Measurements from ENCODE around the gene CALN1.

DNA sequence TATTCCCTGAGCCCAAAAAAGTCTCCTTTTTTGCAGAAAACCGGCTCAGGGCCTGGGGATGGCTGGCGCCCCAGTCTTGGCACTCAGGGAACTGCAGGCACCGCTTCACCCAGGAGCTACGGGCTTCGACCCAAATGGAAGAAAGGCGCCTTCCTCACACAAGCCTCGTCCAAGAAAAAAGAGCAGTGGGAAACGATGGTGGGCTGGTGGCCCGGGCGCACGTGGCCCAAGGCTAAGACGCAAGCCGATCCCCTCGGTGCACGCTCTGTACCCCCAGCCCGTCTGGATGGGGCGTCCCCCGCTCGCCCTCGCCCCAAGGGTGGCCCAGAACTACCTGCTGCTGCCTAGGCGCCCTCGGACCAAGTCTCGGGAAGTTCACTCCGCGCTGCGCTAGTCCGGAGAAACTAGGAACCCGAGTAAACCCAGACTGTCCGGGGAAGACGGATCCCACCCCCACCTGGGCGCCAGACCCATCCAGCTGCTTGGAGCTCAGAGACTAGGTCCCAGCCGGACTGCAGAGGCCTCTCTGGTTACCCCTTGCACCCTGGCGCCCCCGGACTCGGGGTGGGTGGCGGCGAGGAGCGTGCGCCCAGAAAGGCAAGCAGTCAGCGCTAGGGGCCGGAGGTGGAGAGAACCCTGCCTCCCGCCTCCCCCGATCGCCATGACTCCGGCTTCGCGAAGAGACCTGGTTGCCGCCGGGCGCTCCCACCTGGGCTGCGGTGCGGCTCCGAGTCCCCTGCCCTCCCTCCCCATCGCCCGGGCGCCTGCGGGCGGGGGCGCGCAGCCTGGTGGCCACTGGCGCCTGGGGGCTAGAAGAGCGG, 76.4 kb downstream of the CALN1 start:
- no peak for TF ChIP-seq EZH2 (IDR thresholded peaks at IDR 0.05; ENCODE audit: borderline replicate concordance, low read length)
- TF ChIP-seq, protein P1, sequence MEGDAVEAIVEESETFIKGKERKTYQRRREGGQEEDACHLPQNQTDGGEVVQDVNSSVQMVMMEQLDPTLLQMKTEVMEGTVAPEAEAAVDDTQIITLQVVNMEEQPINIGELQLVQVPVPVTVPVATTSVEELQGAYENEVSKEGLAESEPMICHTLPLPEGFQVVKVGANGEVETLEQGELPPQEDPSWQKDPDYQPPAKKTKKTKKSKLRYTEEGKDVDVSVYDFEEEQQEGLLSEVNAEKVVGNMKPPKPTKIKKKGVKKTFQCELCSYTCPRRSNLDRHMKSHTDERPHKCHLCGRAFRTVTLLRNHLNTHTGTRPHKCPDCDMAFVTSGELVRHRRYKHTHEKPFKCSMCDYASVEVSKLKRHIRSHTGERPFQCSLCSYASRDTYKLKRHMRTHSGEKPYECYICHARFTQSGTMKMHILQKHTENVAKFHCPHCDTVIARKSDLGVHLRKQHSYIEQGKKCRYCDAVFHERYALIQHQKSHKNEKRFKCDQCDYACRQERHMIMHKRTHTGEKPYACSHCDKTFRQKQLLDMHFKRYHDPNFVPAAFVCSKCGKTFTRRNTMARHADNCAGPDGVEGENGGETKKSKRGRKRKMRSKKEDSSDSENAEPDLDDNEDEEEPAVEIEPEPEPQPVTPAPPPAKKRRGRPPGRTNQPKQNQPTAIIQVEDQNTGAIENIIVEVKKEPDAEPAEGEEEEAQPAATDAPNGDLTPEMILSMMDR (IDR thresholded peaks at IDR 0.05; ENCODE audit: low read length), result no peak
